ENCODE data around the gene DAD1. TPM values are rescaled to one million over a fixed set of nuclear protein-coding genes. Genes with fewer than 3 reads are reported as not detected.
A peak's percentile ranks its signal among the peaks of the same experiment; 100 is the strongest.

DAD1 gene
- total and polyA plus RNA-seq, 2 experiments from 2014 or later: 327 to 463 TPM

DNA sequence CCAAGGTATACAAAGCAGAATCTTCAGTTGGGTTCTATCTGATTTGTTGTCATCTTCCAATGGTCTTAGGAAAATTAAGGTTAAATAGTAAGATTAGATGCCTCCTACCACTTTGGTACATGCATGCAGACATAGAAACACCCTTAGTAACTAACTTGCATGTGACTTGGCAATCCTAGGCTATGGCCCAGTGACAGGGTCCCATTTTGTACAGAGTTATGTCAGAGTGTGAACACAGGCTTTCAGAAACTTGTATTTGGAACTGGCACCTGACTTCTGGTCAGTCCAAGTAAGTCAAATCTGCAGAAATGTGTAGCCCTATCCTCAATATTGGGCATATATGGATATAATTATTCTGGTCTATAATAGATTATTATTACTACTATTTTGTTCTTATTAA lies 53.1 kb downstream of the DAD1 start:
- Histone ChIP-seq H4K20me1 (ENCODE audit: insufficient read depth, poor library complexity, severe bottlenecking) (no peaks in the 10 kb centered on the region), H3K9me3 (ENCODE audit: low read depth) (no peaks in the 10 kb centered on the region), H3K27me3 (no peaks in the 10 kb centered on the region), H3K36me3 (replicated peaks; ENCODE audit: insufficient read depth, low read depth) (no peaks in the 10 kb centered on the region), H3K4me2 (no peak overlapping the region), H3K9me2 (replicated peaks; ENCODE audit: insufficient read depth) (no peaks in the 10 kb centered on the region), H3K79me2 (no peaks in the 10 kb centered on the region), H3K27ac (peak overlapping the region; percentile 79), H3K4me1 (ENCODE audit: insufficient read depth) (peaks cover 13% of the 10 kb centered on the region), H2AFZ (no peak overlapping the region), H3K4me3 (no peak overlapping the region)
- TF ChIP-seq EZH2phosphoT487 (IDR thresholded peaks at IDR 0.05; ENCODE audit: low read depth, severe bottlenecking, unreplicated experiment) (no peak), EZH2 (IDR thresholded peaks at IDR 0.05; ENCODE audit: borderline replicate concordance) (no peak)
- TF ChIP-seq, protein P1, sequence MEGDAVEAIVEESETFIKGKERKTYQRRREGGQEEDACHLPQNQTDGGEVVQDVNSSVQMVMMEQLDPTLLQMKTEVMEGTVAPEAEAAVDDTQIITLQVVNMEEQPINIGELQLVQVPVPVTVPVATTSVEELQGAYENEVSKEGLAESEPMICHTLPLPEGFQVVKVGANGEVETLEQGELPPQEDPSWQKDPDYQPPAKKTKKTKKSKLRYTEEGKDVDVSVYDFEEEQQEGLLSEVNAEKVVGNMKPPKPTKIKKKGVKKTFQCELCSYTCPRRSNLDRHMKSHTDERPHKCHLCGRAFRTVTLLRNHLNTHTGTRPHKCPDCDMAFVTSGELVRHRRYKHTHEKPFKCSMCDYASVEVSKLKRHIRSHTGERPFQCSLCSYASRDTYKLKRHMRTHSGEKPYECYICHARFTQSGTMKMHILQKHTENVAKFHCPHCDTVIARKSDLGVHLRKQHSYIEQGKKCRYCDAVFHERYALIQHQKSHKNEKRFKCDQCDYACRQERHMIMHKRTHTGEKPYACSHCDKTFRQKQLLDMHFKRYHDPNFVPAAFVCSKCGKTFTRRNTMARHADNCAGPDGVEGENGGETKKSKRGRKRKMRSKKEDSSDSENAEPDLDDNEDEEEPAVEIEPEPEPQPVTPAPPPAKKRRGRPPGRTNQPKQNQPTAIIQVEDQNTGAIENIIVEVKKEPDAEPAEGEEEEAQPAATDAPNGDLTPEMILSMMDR (IDR thresholded peaks at IDR 0.05; ENCODE audit: poor library complexity): no peak
- DNase-seq (ENCODE audit: low spot score): no peak

DNA sequence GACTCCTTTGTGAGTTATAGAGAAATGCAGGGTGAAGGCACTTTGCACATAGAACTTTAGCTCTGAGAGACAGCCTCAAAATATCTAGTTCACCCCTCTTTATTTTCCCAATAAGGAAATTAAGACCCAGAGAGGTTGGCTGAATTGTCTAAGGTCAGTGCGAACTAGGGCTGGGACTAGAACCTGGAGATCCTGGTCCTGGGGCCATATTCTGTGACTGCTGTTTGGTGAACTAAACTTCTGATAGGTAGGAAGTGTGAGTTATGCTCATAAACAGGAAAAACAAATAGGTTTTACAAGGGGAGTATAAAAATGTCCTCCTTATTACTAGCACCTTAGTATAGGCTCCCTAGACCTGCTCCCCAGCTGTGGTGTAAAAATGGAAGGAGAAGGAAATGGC lies 53.9 kb downstream of the DAD1 start:
- H3K27me3 ChIP-seq: no peaks in the 10 kb centered on the region
- H3K27ac ChIP-seq: no peak overlapping the region
- H3K36me3 ChIP-seq (replicated peaks; ENCODE audit: insufficient read depth, low read depth): no peaks in the 10 kb centered on the region
- H3K9me2 ChIP-seq (replicated peaks; ENCODE audit: insufficient read depth): no peaks in the 10 kb centered on the region
- DNase-seq (ENCODE audit: low spot score): no peak
- 96% methylated on average over 1 of the region's 1 CpG for WGBS (ENCODE audit: low lambda C conversion rate, missing lambda C conversion rate)
- H4K20me1 ChIP-seq (ENCODE audit: insufficient read depth, poor library complexity, severe bottlenecking): no peaks in the 10 kb centered on the region
- peaks cover 13% of the 10 kb centered on the region for H3K4me1 ChIP-seq (ENCODE audit: insufficient read depth)
- no peak overlapping the region for H3K4me2 ChIP-seq
- no peaks in the 10 kb centered on the region for H3K79me2 ChIP-seq
- H3K4me3 ChIP-seq: no peak overlapping the region
- TF ChIP-seq, protein P1 (IDR thresholded peaks at IDR 0.05; ENCODE audit: poor library complexity): no peak
- TF ChIP-seq EZH2phosphoT487 (IDR thresholded peaks at IDR 0.05; ENCODE audit: low read depth, severe bottlenecking, unreplicated experiment): no peak
- no peak for TF ChIP-seq EZH2 (IDR thresholded peaks at IDR 0.05; ENCODE audit: borderline replicate concordance)
- no peaks in the 10 kb centered on the region for H3K9me3 ChIP-seq (ENCODE audit: low read depth)
- no peak overlapping the region for H2AFZ ChIP-seq

DNA sequence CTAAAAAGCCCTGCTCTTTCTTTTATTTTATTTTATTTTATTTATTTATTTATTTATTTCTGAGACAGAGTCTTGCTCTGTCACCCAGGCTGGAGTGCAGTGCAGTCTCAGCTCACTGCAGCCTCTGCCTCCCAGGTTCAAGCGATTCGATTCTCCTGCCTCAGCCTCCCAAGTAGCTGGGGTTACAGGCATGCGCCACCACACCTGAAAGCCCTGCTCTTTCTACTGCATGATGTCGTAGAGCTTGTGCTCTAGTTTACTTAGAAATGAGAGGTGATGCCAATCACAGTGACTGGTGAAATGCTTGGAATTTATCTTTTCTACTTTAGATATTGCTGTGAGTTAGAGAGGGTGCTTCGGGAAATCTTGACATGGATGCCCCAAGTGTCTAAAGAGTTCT lies 54.5 kb downstream of the DAD1 start:
- Histone ChIP-seq H4K20me1 (ENCODE audit: insufficient read depth, poor library complexity, severe bottlenecking) (no peaks in the 10 kb centered on the region), H3K36me3 (replicated peaks; ENCODE audit: insufficient read depth, low read depth) (no peaks in the 10 kb centered on the region), H3K4me2 (no peak overlapping the region), H3K9me3 (ENCODE audit: low read depth) (no peaks in the 10 kb centered on the region), H3K27me3 (no peaks in the 10 kb centered on the region), H3K9me2 (replicated peaks; ENCODE audit: insufficient read depth) (no peaks in the 10 kb centered on the region), H2AFZ (no peak overlapping the region), H3K27ac (no peak overlapping the region), H3K4me1 (ENCODE audit: insufficient read depth) (peaks cover 13% of the 10 kb centered on the region), H3K79me2 (no peaks in the 10 kb centered on the region), H3K4me3 (no peak overlapping the region)
- no peak for DNase-seq (ENCODE audit: low spot score)
- 96% methylated on average over 5 of the region's 5 CpGs for WGBS (ENCODE audit: low lambda C conversion rate, missing lambda C conversion rate)
- TF ChIP-seq EZH2 (IDR thresholded peaks at IDR 0.05; ENCODE audit: borderline replicate concordance): no peak
- TF ChIP-seq, protein P1 (IDR thresholded peaks at IDR 0.05; ENCODE audit: poor library complexity): no peak
- no peak for TF ChIP-seq EZH2phosphoT487 (IDR thresholded peaks at IDR 0.05; ENCODE audit: low read depth, severe bottlenecking, unreplicated experiment)
